Panc1 (cell line): ENCODE data around the gene VWF. TPM values are rescaled to one million over a fixed set of nuclear protein-coding genes. Genes with fewer than 3 reads are reported as not detected.

Source experiments
- ATAC-seq: fragments of 200-7000 bp; cut with Tn5 transposase; 2 replicates; pipeline ENCODE4 v1.9.1; 2020; ENCODE audit warnings: mild to moderate bottlenecking, moderate library complexity
- BruUV-seq: library from RNA; stranded (reverse); fragments of 400-500 nt; replicated peaks from 2 replicates; lab custom pipeline; 2021; lab: Mats Ljungman, UMichigan
- CTCF ChIA-PET: fragments of 300-600 bp; sonication (Branson Sonifier 250); formaldehyde crosslinking; loops from one replicate; lab custom pipeline; 2022; ENCODE audit warnings: antibody characterized with exemption; lab: Charles Lee
- POLR2A ChIA-PET: fragments of 300-600 bp; sonication (Branson Sonifier 250); formaldehyde crosslinking; loops from one replicate; lab custom pipeline; 2022; ENCODE audit warnings: antibody characterized with exemption; lab: Charles Lee
- DNase-seq: peaks from one replicate; pipeline ENCODE4 v3.0.0-alpha.2; 2010; ENCODE audit warnings: low read depth, low spot score
- H3K27ac ChIP-seq: 2 replicates; pipeline ENCODE4 v1.5.1; 2011; ENCODE audit warnings: mild to moderate bottlenecking, low read length, inconsistent platforms
- H3K27me3 ChIP-seq: fragments of 200-500 bp; sonication (Bioruptor generic); 2 replicates; pipeline ENCODE4 v1.6.0; 2014; ENCODE audit warnings: low read length, inconsistent platforms; ENCODE audit not compliant: control insufficient read depth, insufficient read depth
- H3K36me3 ChIP-seq: fragments of 200-500 bp; sonication (Bioruptor generic); 2 replicates; pipeline ENCODE4 v1.5.1; 2014; ENCODE audit warnings: inconsistent platforms, mild to moderate bottlenecking, low read length, moderate library complexity; ENCODE audit not compliant: control insufficient read depth, insufficient read depth
- H3K4me1 ChIP-seq: 2 replicates; pipeline ENCODE4 v1.5.1; 2011; ENCODE audit warnings: inconsistent platforms, mild to moderate bottlenecking, low read length, moderate library complexity; ENCODE audit not compliant: control insufficient read depth, insufficient read depth
- H3K4me3 ChIP-seq, 2 experiments: 2 replicates each; pipeline ENCODE4 v1.5.1; 2011 to 2012; ENCODE audit warnings: low read depth in 2 of 2, low read length in 2 of 2, mild to moderate bottlenecking in 2 of 2, inconsistent platforms in 1 of 2, moderate library complexity in 1 of 2
- H3K9me3 ChIP-seq: fragments of 200-500 bp; sonication (Bioruptor generic); 2 replicates; pipeline ENCODE4 v1.5.1; 2014; ENCODE audit warnings: low read depth, mild to moderate bottlenecking, inconsistent platforms, low read length, moderate library complexity; ENCODE audit not compliant: control insufficient read depth, insufficient read depth
- POLR2AphosphoS5 ChIP-seq: IDR thresholded peaks from 2 replicates; pipeline ENCODE4 v1.6.1; 2012; ENCODE audit warnings: mild to moderate bottlenecking, low read depth, low read length, moderate library complexity
- SIN3A ChIP-seq: IDR thresholded peaks from 2 replicates; pipeline ENCODE4 v1.6.1; 2012; ENCODE audit warnings: low read depth, mild to moderate bottlenecking, low read length, moderate library complexity, borderline replicate concordance; ENCODE audit not compliant: insufficient read depth
- TCF7L2 ChIP-seq: IDR thresholded peaks from 2 replicates; pipeline ENCODE4 v1.6.1; 2011; ENCODE audit warnings: mild to moderate bottlenecking, low read depth, low read length, inconsistent platforms
- in situ Hi-C: cut with HindIII; loops from 2 replicates; pipeline ENCODE4 v1.10.0; 2016; ENCODE audit warnings: low sequenced_read_pairs, low pct_unique_long_range_greater_than_20kb
- intact Hi-C: fragments of 100-400 bp; cut with micrococcal nuclease; formaldehyde crosslinking; loops from one replicate; pipeline ENCODE4 v1.10.0; 2022; ENCODE audit not compliant: unreplicated experiment
- total RNA-seq: library from RNA; stranded (reverse); gene quantifications from one replicate; pipeline ENCODE4 v1.2.1, GENCODE V29; 2021; ENCODE audit not compliant: unreplicated experiment
- TF ChIP-seq, protein P1 (sequence below), 2 experiments: IDR thresholded peaks; 2 replicates each; pipeline ENCODE4 v1.6.1; 2011 to 2012; ENCODE audit warnings: low read depth in 2 of 2, control low read depth in 1 of 2, low read length in 1 of 2, mild to moderate bottlenecking in 1 of 2, moderate library complexity in 1 of 2; ENCODE audit not compliant: insufficient read depth in 1 of 2
- TF ChIP-seq, protein P2 (sequence below): fragments of 450-650 bp; IDR thresholded peaks from 2 replicates; pipeline ENCODE4 v1.5.1; 2017; ENCODE audit warnings: mild to moderate bottlenecking

Gene VWF
- total RNA-seq, 1 experiment from 2014 or later, result 0.31 TPM

DNA sequence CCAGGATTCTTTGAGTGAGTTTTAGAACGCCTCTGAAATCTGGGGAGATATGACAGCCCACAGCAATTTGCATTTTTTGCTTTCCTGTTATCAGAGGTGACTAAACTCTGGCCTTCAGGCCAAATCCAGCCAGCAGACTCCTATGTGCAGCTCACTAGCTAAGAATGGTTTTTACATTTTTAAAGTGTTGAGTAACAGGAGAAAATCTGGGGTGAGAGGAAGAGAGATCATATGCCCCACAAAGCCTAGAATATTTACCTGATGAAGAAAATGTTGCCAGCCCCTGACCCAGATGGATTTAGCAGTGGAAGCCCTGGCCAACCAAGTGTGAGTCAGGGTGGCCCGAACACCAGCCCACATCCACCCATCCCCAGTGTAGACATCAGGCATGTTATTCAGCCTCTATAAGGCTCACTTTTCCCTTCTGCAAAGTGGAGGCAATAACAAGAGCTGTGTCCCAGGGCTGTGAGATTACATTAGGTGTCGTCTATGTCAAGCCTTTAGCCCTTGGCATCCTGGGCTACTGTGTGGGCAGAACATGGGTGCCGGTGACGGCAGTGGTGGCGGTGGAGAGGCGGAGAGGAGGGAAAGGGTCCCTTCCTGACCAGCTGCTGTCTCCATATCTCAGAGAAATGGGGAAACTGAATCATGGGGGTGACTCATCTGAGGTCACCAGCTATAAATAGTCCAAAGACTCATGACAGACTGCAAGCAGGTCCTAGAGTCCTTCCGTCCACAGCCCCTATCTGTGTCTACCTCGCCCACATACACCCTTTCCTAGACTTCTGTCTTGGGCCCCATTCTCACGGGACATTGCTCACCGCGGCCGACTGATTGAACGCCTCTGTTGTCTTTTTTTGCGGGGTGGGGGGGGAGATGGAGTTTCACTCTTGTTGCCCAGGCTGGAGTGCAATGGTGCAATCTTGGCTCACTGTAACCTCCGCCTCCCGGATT is 43.1 kb upstream of the VWF start:
- Histone ChIP-seq H3K4me1 (peaks cover 6% of the 10 kb centered on the region), H3K4me3 (no peak overlapping the region), H3K27ac (0 out of 2 replicates have a peak overlapping the region, but pooled peaks have one; percentile 7), H3K27me3 (no peaks in the 10 kb centered on the region), H3K9me3 (no peaks in the 10 kb centered on the region), H3K36me3 (no peaks in the 10 kb centered on the region)
- DNase-seq, result peak; percentile 94
- CTCF ChIA-PET, result no interaction called here
- in situ Hi-C loops, result no loop called here
- intact Hi-C loops, result no loop called here
- TF ChIP-seq SIN3A, result no peak
- TF ChIP-seq, protein P1, sequence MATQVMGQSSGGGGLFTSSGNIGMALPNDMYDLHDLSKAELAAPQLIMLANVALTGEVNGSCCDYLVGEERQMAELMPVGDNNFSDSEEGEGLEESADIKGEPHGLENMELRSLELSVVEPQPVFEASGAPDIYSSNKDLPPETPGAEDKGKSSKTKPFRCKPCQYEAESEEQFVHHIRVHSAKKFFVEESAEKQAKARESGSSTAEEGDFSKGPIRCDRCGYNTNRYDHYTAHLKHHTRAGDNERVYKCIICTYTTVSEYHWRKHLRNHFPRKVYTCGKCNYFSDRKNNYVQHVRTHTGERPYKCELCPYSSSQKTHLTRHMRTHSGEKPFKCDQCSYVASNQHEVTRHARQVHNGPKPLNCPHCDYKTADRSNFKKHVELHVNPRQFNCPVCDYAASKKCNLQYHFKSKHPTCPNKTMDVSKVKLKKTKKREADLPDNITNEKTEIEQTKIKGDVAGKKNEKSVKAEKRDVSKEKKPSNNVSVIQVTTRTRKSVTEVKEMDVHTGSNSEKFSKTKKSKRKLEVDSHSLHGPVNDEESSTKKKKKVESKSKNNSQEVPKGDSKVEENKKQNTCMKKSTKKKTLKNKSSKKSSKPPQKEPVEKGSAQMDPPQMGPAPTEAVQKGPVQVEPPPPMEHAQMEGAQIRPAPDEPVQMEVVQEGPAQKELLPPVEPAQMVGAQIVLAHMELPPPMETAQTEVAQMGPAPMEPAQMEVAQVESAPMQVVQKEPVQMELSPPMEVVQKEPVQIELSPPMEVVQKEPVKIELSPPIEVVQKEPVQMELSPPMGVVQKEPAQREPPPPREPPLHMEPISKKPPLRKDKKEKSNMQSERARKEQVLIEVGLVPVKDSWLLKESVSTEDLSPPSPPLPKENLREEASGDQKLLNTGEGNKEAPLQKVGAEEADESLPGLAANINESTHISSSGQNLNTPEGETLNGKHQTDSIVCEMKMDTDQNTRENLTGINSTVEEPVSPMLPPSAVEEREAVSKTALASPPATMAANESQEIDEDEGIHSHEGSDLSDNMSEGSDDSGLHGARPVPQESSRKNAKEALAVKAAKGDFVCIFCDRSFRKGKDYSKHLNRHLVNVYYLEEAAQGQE (IDR thresholded peaks at IDR 0.05; ENCODE audit: insufficient read depth in 1 of 2, low read depth in 2 of 2, low read length in 1 of 2), result no peak
- TF ChIP-seq, protein P2, sequence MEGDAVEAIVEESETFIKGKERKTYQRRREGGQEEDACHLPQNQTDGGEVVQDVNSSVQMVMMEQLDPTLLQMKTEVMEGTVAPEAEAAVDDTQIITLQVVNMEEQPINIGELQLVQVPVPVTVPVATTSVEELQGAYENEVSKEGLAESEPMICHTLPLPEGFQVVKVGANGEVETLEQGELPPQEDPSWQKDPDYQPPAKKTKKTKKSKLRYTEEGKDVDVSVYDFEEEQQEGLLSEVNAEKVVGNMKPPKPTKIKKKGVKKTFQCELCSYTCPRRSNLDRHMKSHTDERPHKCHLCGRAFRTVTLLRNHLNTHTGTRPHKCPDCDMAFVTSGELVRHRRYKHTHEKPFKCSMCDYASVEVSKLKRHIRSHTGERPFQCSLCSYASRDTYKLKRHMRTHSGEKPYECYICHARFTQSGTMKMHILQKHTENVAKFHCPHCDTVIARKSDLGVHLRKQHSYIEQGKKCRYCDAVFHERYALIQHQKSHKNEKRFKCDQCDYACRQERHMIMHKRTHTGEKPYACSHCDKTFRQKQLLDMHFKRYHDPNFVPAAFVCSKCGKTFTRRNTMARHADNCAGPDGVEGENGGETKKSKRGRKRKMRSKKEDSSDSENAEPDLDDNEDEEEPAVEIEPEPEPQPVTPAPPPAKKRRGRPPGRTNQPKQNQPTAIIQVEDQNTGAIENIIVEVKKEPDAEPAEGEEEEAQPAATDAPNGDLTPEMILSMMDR, result no peak
- TF ChIP-seq TCF7L2, result no peak
- no peak for TF ChIP-seq POLR2AphosphoS5
- POLR2A ChIA-PET, result no interaction called here
- peak; percentile 93 for ATAC-seq
- BruUV-seq, result no TSS peak

DNA sequence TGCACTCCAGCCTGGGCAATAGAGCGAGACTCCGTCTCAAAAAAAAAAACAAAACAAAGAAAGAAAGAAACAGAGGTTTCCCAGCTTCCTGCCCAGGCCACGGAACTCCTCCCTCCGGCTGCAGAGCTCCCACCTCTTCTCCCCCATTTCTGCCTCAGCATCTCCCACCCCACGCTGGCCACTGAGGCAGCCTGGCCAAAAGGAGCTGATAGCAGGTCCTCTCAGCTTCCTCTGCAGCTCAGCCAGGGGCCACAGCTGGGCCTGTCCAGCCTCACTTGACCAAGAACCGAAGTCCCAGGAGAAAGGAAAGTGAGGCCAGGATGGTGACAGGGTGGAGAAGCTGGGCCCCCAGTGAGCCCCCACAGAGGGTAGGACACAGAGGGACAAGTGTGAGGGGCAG is 42.3 kb upstream of the VWF start:
- Histone ChIP-seq H3K36me3 (no peaks in the 10 kb centered on the region), H3K27ac (0 out of 2 replicates have a peak overlapping the region, but pooled peaks have one; percentile 7), H3K4me1 (peaks cover 6% of the 10 kb centered on the region), H3K4me3 (no peak overlapping the region), H3K9me3 (no peaks in the 10 kb centered on the region), H3K27me3 (no peaks in the 10 kb centered on the region)
- ATAC-seq (no peak), DNase-seq (no peak)
- no TSS peak for BruUV-seq
- in situ Hi-C loops (no loop called here), intact Hi-C loops (no loop called here)
- TF ChIP-seq TCF7L2 (no peak), SIN3A (no peak), POLR2AphosphoS5 (no peak)
- TF ChIP-seq, protein P1 (IDR thresholded peaks at IDR 0.05; ENCODE audit: insufficient read depth in 1 of 2, low read depth in 2 of 2, low read length in 1 of 2), result no peak
- POLR2A ChIA-PET, result no interaction called here
- CTCF ChIA-PET, result no interaction called here
